SK-N-SH (cell line): ENCODE measurements around the gene MECP2. TPM values are rescaled to one million over a fixed set of nuclear protein-coding genes. Genes with fewer than 3 reads are reported as not detected.

Experiments used
- CTCF ChIA-PET: fragments of 300-600, 350-600 bp; formaldehyde crosslinking; extraction: SDS; loops from one replicate; lab custom pipeline; 2021; lab: Yijun Ruan, JAX
- POLR2A ChIA-PET: fragments of 350-600 bp; sonication (Branson Sonifier 250); formaldehyde crosslinking; extraction: SDS; loops from one replicate; lab custom pipeline; 2020; ENCODE audit warnings: antibody characterized with exemption, inconsistent platforms; lab: Yijun Ruan, JAX
- DNase-seq: peaks from one replicate; pipeline ENCODE4 v3.0.0; 2012
- H2AFZ ChIP-seq: fragments of 200-600 bp; sonication (generic); 2 replicates; pipeline ENCODE4 v1.8.1; 2016; ENCODE audit warnings: antibody characterized with exemption, mild to moderate bottlenecking, low read depth
- H3F3A ChIP-seq: fragments of 200-600 bp; sonication (generic); replicated peaks from 2 replicates; pipeline ENCODE3; 2016; ENCODE audit warnings: antibody characterized with exemption, mild to moderate bottlenecking; ENCODE audit not compliant: insufficient read depth
- H3K27ac ChIP-seq, 2 experiments: fragments of 200-500 bp in 1 of 2; fragments of 200-600 bp in 1 of 2; sonication (Bioruptor generic) in 1 of 2; sonication (generic), shearing (Covaris generic) in 1 of 2; 2 replicates each; pipeline versions ENCODE4 v1.5.1 to v1.6.1; 2014 to 2016; ENCODE audit warnings: low read depth in 2 of 2, inconsistent platforms in 1 of 2, low read length in 1 of 2, mild to moderate bottlenecking in 1 of 2, mixed read lengths in 1 of 2
- H3K27me3 ChIP-seq: fragments of 200-600 bp; sonication (generic), shearing (Covaris generic); 2 replicates; pipeline ENCODE4 v1.6.1; 2016; ENCODE audit warnings: mixed run types; ENCODE audit not compliant: insufficient read depth
- H3K36me3 ChIP-seq, 2 experiments: fragments of 200-500 bp in 1 of 2; fragments of 200-600 bp in 1 of 2; sonication (Bioruptor generic) in 1 of 2; sonication (generic) in 1 of 2; replicated peaks in 1 of 2; 2 replicates each; pipeline versions ENCODE3 to v1.5.1; 2014 to 2016; ENCODE audit warnings: low read length in 1 of 2, mild to moderate bottlenecking in 1 of 2; ENCODE audit not compliant: insufficient read depth in 2 of 2, control insufficient read depth in 1 of 2
- H3K4me1 ChIP-seq, 2 experiments: fragments of 200-500 bp in 1 of 2; fragments of 200-600 bp in 1 of 2; sonication (Bioruptor generic) in 1 of 2; sonication (generic), shearing (Covaris generic) in 1 of 2; 2 replicates each; pipeline versions ENCODE4 v1.5.1 to v1.6.1; 2014 to 2016; ENCODE audit warnings: low read depth in 1 of 2, low read length in 1 of 2, mixed run types in 1 of 2; ENCODE audit not compliant: insufficient read depth in 2 of 2, control insufficient read depth in 1 of 2
- H3K4me2 ChIP-seq: fragments of 200-600 bp; sonication (generic), shearing (Covaris generic); 2 replicates; pipeline ENCODE4 v1.6.1; 2017; ENCODE audit warnings: mixed run types
- H3K4me3 ChIP-seq, 2 experiments: fragments of 200-500 bp in 1 of 2; fragments of 200-600 bp in 1 of 2; sonication (Bioruptor generic) in 1 of 2; sonication (generic), shearing (Covaris generic) in 1 of 2; 2 replicates each; pipeline versions ENCODE4 v1.5.1 to v1.8.1; 2014 to 2016; ENCODE audit warnings: low read depth in 2 of 2, inconsistent platforms in 1 of 2, low read length in 1 of 2, mild to moderate bottlenecking in 1 of 2, mixed read lengths in 1 of 2, moderate library complexity in 1 of 2
- H3K79me2 ChIP-seq: fragments of 200-600 bp; sonication (generic); 2 replicates; pipeline ENCODE4 v1.8.1; 2017; ENCODE audit warnings: mild to moderate bottlenecking; ENCODE audit not compliant: insufficient read depth
- H3K9ac ChIP-seq: fragments of 200-600 bp; sonication (generic); 2 replicates; pipeline ENCODE4 v1.6.1; 2017; ENCODE audit warnings: mixed run types
- H3K9me2 ChIP-seq: fragments of 200-600 bp; sonication (generic); 2 replicates; pipeline ENCODE4 v1.6.1; 2017; ENCODE audit warnings: mixed run types
- H3K9me3 ChIP-seq: fragments of 200-600 bp; sonication (generic); 2 replicates; pipeline ENCODE4 v1.6.1; 2017; ENCODE audit warnings: mixed run types, mild to moderate bottlenecking, moderate library complexity
- H4K20me1 ChIP-seq: fragments of 200-600 bp; sonication (generic); 2 replicates; pipeline ENCODE4 v1.6.1; 2017; ENCODE audit warnings: mild to moderate bottlenecking, mixed run types; ENCODE audit not compliant: insufficient read depth
- ELF1 ChIP-seq: IDR thresholded peaks from 2 replicates; pipeline ENCODE4 v1.4.0; 2012
- FOXJ3 ChIP-seq: sonication (generic); formaldehyde crosslinking; IDR thresholded peaks from 2 replicates; pipeline ENCODE4 v1.5.1; 2020; ENCODE audit warnings: mild to moderate bottlenecking, missing genetic modification reagents
- MEF2A ChIP-seq: IDR thresholded peaks from 2 replicates; pipeline ENCODE4 v1.4.0; 2012; ENCODE audit warnings: low read depth, borderline replicate concordance
- NFIC ChIP-seq: IDR thresholded peaks from 2 replicates; pipeline ENCODE4 v1.4.0; 2012; ENCODE audit warnings: borderline replicate concordance
- NRF1 ChIP-seq: IDR thresholded peaks from 2 replicates; pipeline ENCODE4 v1.6.1; 2012; ENCODE audit warnings: low read depth, mild to moderate bottlenecking, low read length
- PBX3 ChIP-seq: IDR thresholded peaks from 2 replicates; pipeline ENCODE4; 2012
- POLR2AphosphoS5 ChIP-seq: IDR thresholded peaks from 2 replicates; pipeline ENCODE4 v1.6.1; 2012; ENCODE audit warnings: low read depth, low read length
- RAD21 ChIP-seq: IDR thresholded peaks from 2 replicates; pipeline ENCODE4 v1.6.1; 2012; ENCODE audit warnings: mild to moderate bottlenecking, low read length
- RCOR1 ChIP-seq: fragments of 150-350 bp; IDR thresholded peaks from 2 replicates; pipeline ENCODE4 v1.6.1; 2017; ENCODE audit warnings: antibody characterized with exemption, low read length
- RFX5 ChIP-seq: IDR thresholded peaks from 2 replicates; pipeline ENCODE4 v1.6.1; 2012; ENCODE audit warnings: mild to moderate bottlenecking, improper control_type of control experiment, low read length
- RXRA ChIP-seq: IDR thresholded peaks from 2 replicates; pipeline ENCODE4 v1.4.0; 2012; ENCODE audit warnings: low read depth, mild to moderate bottlenecking, borderline replicate concordance
- TCF12 ChIP-seq: IDR thresholded peaks from 2 replicates; pipeline ENCODE4 v1.4.0; 2012
- TEAD4 ChIP-seq: IDR thresholded peaks from 2 replicates; pipeline ENCODE4 v1.4.0; 2012; ENCODE audit warnings: mild to moderate bottlenecking, borderline replicate concordance; ENCODE audit not compliant: insufficient read depth
- USF1 ChIP-seq: IDR thresholded peaks from 2 replicates; pipeline ENCODE4 v1.4.0; 2012; ENCODE audit warnings: low read depth, borderline replicate concordance
- YY1 ChIP-seq: IDR thresholded peaks from 2 replicates; pipeline ENCODE4 v1.4.0; 2012; ENCODE audit warnings: low read depth, mild to moderate bottlenecking
- ZBTB33 ChIP-seq: IDR thresholded peaks from 2 replicates; pipeline ENCODE4 v1.4.0; 2012; ENCODE audit warnings: low read depth, borderline replicate concordance
- WGBS: methylation state at CpG from one replicate; pipeline ENCODE4 v1.1.6; 2017; ENCODE audit warnings: low lambda C conversion rate; 5-methylcytosine and 5-hydroxymethylcytosine counted together
- polyA plus RNA-seq, 3 experiments: library from polyadenylated mRNA; depleted of rRNA; stranded (reverse); fragments of >200 nt; gene quantifications; 2 replicates each; pipeline ENCODE4 v1.2.3, GENCODE V29; 2012

Gene MECP2
- polyA plus RNA-seq, 1 of the 3 experiments (the other 2 are of a cell fraction): 8.2 TPM

- WGBS: 77% methylated on average over 4 of the region's 17 CpGs
- H3K36me3 ChIP-seq: peaks cover 0 to 26% of the 10 kb centered on the region in 2 experiments
- no peak overlapping the region for H3K4me3 ChIP-seq
- H3K27ac ChIP-seq: no peak overlapping the region
- TF ChIP-seq POLR2AphosphoS5: no peak
- H3F3A ChIP-seq: no peaks in the 10 kb centered on the region
- peaks cover 0 to under 1% of the 10 kb centered on the region in 2 experiments; a peak in 1 of 4 replicates for H3K4me1 ChIP-seq
- H3K79me2 ChIP-seq: peaks cover 11% of the 10 kb centered on the region; the same call in 1 of the 2 replicates
- no peak overlapping the region for H3K9ac ChIP-seq
- H3K9me3 ChIP-seq: no peaks in the 10 kb centered on the region
- H4K20me1 ChIP-seq: peaks cover 4% of the 10 kb centered on the region; the same call in 1 of the 2 replicates
- CTCF ChIA-PET: interaction anchor here (1.0 to 5.5 kb wide), 30 partner anchors 8 to 523 kb away, joined by 3 to 94 read pairs (median 4); partner anchors contain the start of genes MECP2 and PLXNB3
- H2AFZ ChIP-seq: no peak overlapping the region
- POLR2A ChIA-PET: no interaction called here
- no peak for DNase-seq
- no peaks in the 10 kb centered on the region for H3K27me3 ChIP-seq
- H3K4me2 ChIP-seq: no peak overlapping the region
- H3K9me2 ChIP-seq: no peaks in the 10 kb centered on the region
These were observed 84.5 kb downstream of the MECP2 start for GRCh38 chrX:154013001-154013421.

- H3K9me2 ChIP-seq: no peaks in the 10 kb centered on the region
- H4K20me1 ChIP-seq: peaks cover 4% of the 10 kb centered on the region; the same call in 1 of the 2 replicates
- no peaks in the 10 kb centered on the region for H3K9me3 ChIP-seq
- H3K79me2 ChIP-seq: peaks cover 7% of the 10 kb centered on the region; the same call in 1 of the 2 replicates
- H3K27ac ChIP-seq: no peak overlapping the region
- CTCF ChIA-PET: interaction anchor here (1.0 to 5.5 kb wide), 25 partner anchors 8 to 523 kb away, joined by 3 to 94 read pairs (median 6); partner anchors contain the start of genes MECP2 and PLXNB3
- POLR2A ChIA-PET: no interaction called here
- H3K27me3 ChIP-seq: no peaks in the 10 kb centered on the region
- no peak overlapping the region for H3K9ac ChIP-seq
- WGBS: 69% methylated on average over 4 of the region's 17 CpGs
- H3K4me2 ChIP-seq: no peak overlapping the region
- no peak for DNase-seq
- H3K4me3 ChIP-seq: no peak overlapping the region
- no peaks in the 10 kb centered on the region for H3F3A ChIP-seq
- TF ChIP-seq FOXJ3: no peak
- TF ChIP-seq RCOR1: no peak
- TF ChIP-seq YY1: no peak
- TF ChIP-seq RXRA: no peak
- peaks cover 0 to 24% of the 10 kb centered on the region in 2 experiments for H3K36me3 ChIP-seq
- no peak overlapping the region for H2AFZ ChIP-seq
- no peaks in the 10 kb centered on the region; a peak in 1 of 4 replicates for H3K4me1 ChIP-seq
These were observed 85.1 kb downstream of the MECP2 start for GRCh38 chrX:154012336-154012991.

GRCh38 chrX:154011376-154012335, 85.9 kb downstream of the MECP2 start:
- no peaks in the 10 kb centered on the region for H3K9me2 ChIP-seq
- no peaks in the 10 kb centered on the region for H3K9me3 ChIP-seq
- TF ChIP-seq PBX3 (no peak), RFX5 (no peak), ELF1 (no peak), MEF2A (no peak), FOXJ3 (no peak), NRF1 (no peak), NFIC (no peak), RAD21 (no peak), TCF12 (no peak), TEAD4 (no peak), ZBTB33 (no peak), POLR2AphosphoS5 (no peak), USF1 (no peak)
- peaks cover 0 to 17% of the 10 kb centered on the region in 2 experiments for H3K36me3 ChIP-seq
- WGBS: 70% methylated on average over 8 of the region's 18 CpGs
- H3K9ac ChIP-seq: no peak overlapping the region
- peaks cover 4% of the 10 kb centered on the region; the same call in 1 of the 2 replicates for H4K20me1 ChIP-seq
- H3F3A ChIP-seq: no peaks in the 10 kb centered on the region
- H3K79me2 ChIP-seq: no peaks in the 10 kb centered on the region
- H3K27me3 ChIP-seq: no peaks in the 10 kb centered on the region; the same call in 1 of the 2 replicates
- no peak overlapping the region for H3K4me3 ChIP-seq
- no peak overlapping the region for H3K4me2 ChIP-seq
- H2AFZ ChIP-seq: no peak overlapping the region
- no peak overlapping the region for H3K27ac ChIP-seq
- H3K4me1 ChIP-seq: no peaks in the 10 kb centered on the region
- ChIA-PET POLR2A (no interaction called here), CTCF (interaction anchor here (1.3 to 5.5 kb wide), 7 partner anchors 9 to 520 kb away, joined by 3 to 94 read pairs (median 30); partner anchors contain the start of gene PLXNB3)
- no peak for DNase-seq
